ENCODE data around the gene ZFP1.
"Not testable (repeated sequence)": the region's sequence is repeated elsewhere in the genome, so short reads cannot be mapped to it uniquely, and the experiment has no call there.

Gene ZFP1

GRCh38 chr16:75204905-75205304 lies 56.6 kb downstream of the ZFP1 start:
- DNase-seq (ENCODE audit: low read depth), result not testable (repeated sequence)

GRCh38 chr16:75205438-75205837 lies 57.1 kb downstream of the ZFP1 start:
- DNase-seq (ENCODE audit: low read depth), result not testable (repeated sequence)

- DNase-seq (ENCODE audit: low read depth), result not testable (repeated sequence)
These were observed 57.8 kb downstream of the ZFP1 start for GRCh38 chr16:75205961-75206748.

GRCh38 chr16:75206749-75207451 lies 58.6 kb downstream of the ZFP1 start, which contains the start of gene CTRB2:
Gene CTRB2 (minus strand): TSS chr16:75207161. CDS start chr16:75207141, 20 bp downstream.
- DNase-seq (ENCODE audit: low read depth), result no peak

GRCh38 chr16:75207831-75208230 lies 59.5 kb downstream of the ZFP1 start:
- no peak for DNase-seq (ENCODE audit: low read depth)

- no peak for DNase-seq (ENCODE audit: low read depth)
These were observed 60.0 kb downstream of the ZFP1 start for GRCh38 chr16:75208242-75208825.

- no peak for DNase-seq (ENCODE audit: low read depth)
These were observed 60.7 kb downstream of the ZFP1 start for GRCh38 chr16:75208861-75209505.

GRCh38 chr16:75209514-75209913 lies 61.2 kb downstream of the ZFP1 start:
- DNase-seq (ENCODE audit: low read depth), result not testable (repeated sequence)

- no peak for DNase-seq (ENCODE audit: low read depth)
These were observed 61.6 kb downstream of the ZFP1 start for GRCh38 chr16:75209944-75210343.

GRCh38 chr16:75211286-75211685 lies 63.0 kb downstream of the ZFP1 start:
- not testable (repeated sequence) for DNase-seq (ENCODE audit: low read depth)

- no peak for DNase-seq (ENCODE audit: low read depth)
These were observed 67.8 kb downstream of the ZFP1 start for GRCh38 chr16:75216127-75216526.

- DNase-seq (ENCODE audit: low read depth), result no peak
These were observed 68.3 kb downstream of the ZFP1 start for GRCh38 chr16:75216576-75216975.

GRCh38 chr16:75217389-75217851 lies 69.1 kb downstream of the ZFP1 start:
- no peak for DNase-seq (ENCODE audit: low read depth)

GRCh38 chr16:75218256-75219076 lies 70.1 kb downstream of the ZFP1 start, which contains the start of gene CTRB1:
Gene CTRB1 (plus strand): TSS chr16:75218988. CDS start chr16:75219008, 20 bp downstream.
- DNase-seq (ENCODE audit: low read depth), result no peak

- no peak for DNase-seq (ENCODE audit: low read depth)
These were observed 70.8 kb downstream of the ZFP1 start for GRCh38 chr16:75219088-75219487.

GRCh38 chr16:75219838-75220237 lies 71.5 kb downstream of the ZFP1 start:
- DNase-seq (ENCODE audit: low read depth), result no peak
